Gastrocnemius medialis (tissue), 4 donors: ENCODE data around the gene PNCK.

Experiments
- CTCF ChIP-seq, 5 experiments: fragments of 450-650 bp in 3 of 5; fragments of 200-600 bp in 2 of 5; sonication (generic) in 2 of 5; IDR thresholded peaks in 4 of 5; conservative IDR thresholded peaks in 1 of 5; 1 replicate in 4 of 5; 2 replicates in 1 of 5; pipeline ENCODE4 v1.5.1; 2016 to 2019; ENCODE audit warnings: antibody characterized with exemption in 5 of 5, mild to moderate bottlenecking in 3 of 5, moderate library complexity in 3 of 5
- POLR2A ChIP-seq, 2 donors: fragments of 450-650 bp; IDR thresholded peaks; one replicate each; pipeline ENCODE4 v1.6.1; 2017; ENCODE audit warnings: antibody characterized with exemption in 2 of 2, mild to moderate bottlenecking in 2 of 2, moderate library complexity in 2 of 2

GRCh38 chrX:153625271-153626024, 48.2 kb downstream of the PNCK start:
- TF ChIP-seq CTCF (IDR thresholded peaks at IDR 0.05 in 4 of 5, conservative IDR thresholded peaks at IDR 0.05 in 1 of 5), result no peak
- no peak for TF ChIP-seq POLR2A (IDR thresholded peaks at IDR 0.05)
